ENCODE measurements around the gene SUV39H2. TPM values are rescaled to one million over a fixed set of nuclear protein-coding genes. Genes with fewer than 3 reads are reported as not detected.
"Not testable (repeated sequence)": the region's sequence is repeated elsewhere in the genome, so short reads cannot be mapped to it uniquely, and the experiment has no call there.

Gene SUV39H2
- total RNA-seq, 1 donor from 2014 or later: 46.7 TPM

GRCh38 chr10:14889318-14889717 is 10.7 kb downstream of the SUV39H2 start:
- H3K9me3 Mint-ChIP-seq: no peaks in the 10 kb centered on the region
- intact Hi-C loops (cut with micrococcal nuclease): no loop called here
- peak overlapping the region; percentile 7 for H3K4me3 Mint-ChIP-seq
- H3K27me3 Mint-ChIP-seq: no peaks in the 10 kb centered on the region
- peaks cover 20% of the 10 kb centered on the region for H3K4me1 Mint-ChIP-seq
- H3K27ac Mint-ChIP-seq: peak overlapping the region; percentile 63
- DNase-seq: no peak
- H3K36me3 Mint-ChIP-seq (ENCODE audit: low read depth): peaks cover 17% of the 10 kb centered on the region

- no peak for DNase-seq
- Mint-ChIP-seq H3K27me3 (no peaks in the 10 kb centered on the region), H3K36me3 (ENCODE audit: low read depth) (peaks cover 21% of the 10 kb centered on the region), H3K9me3 (no peaks in the 10 kb centered on the region), H3K27ac (peak overlapping the region; percentile 21), H3K4me1 (peaks cover 20% of the 10 kb centered on the region), H3K4me3 (no peak overlapping the region)
- intact Hi-C loops (cut with micrococcal nuclease): no loop called here
These were observed 12.5 kb downstream of the SUV39H2 start for GRCh38 chr10:14891151-14891550.

GRCh38 chr10:14904316-14904732 is 25.7 kb downstream of the SUV39H2 start:
- DNase-seq: peak; percentile 76
- Mint-ChIP-seq H3K9me3 (peaks cover 3% of the 10 kb centered on the region), H3K4me1 (peaks cover 6% of the 10 kb centered on the region), H3K27me3 (no peaks in the 10 kb centered on the region), H3K36me3 (ENCODE audit: low read depth) (peaks cover 54% of the 10 kb centered on the region), H3K27ac (no peak overlapping the region), H3K4me3 (no peak overlapping the region)
- intact Hi-C loops (cut with micrococcal nuclease): loop anchor here (10.0 kb wide), 1 partner anchor 410 kb away; no protein-coding TSS in a partner anchor

- DNase-seq: no peak
- Mint-ChIP-seq H3K27me3 (no peaks in the 10 kb centered on the region), H3K9me3 (peaks cover 3% of the 10 kb centered on the region), H3K36me3 (ENCODE audit: low read depth) (peaks cover 52% of the 10 kb centered on the region), H3K4me3 (no peak overlapping the region), H3K27ac (no peak overlapping the region), H3K4me1 (peaks cover 6% of the 10 kb centered on the region)
- intact Hi-C loops (cut with micrococcal nuclease): loop anchor here (10.0 kb wide), 1 partner anchor 410 kb away; no protein-coding TSS in a partner anchor
These were observed 26.2 kb downstream of the SUV39H2 start for GRCh38 chr10:14904864-14905263.

- peaks cover 60% of the 10 kb centered on the region for H3K36me3 Mint-ChIP-seq (ENCODE audit: low read depth)
- no peak for DNase-seq
- no peak overlapping the region for H3K27ac Mint-ChIP-seq
- H3K27me3 Mint-ChIP-seq: no peaks in the 10 kb centered on the region
- intact Hi-C loops (cut with micrococcal nuclease): loop anchor here (10.0 kb wide), 1 partner anchor 411 kb away; no protein-coding TSS in a partner anchor
- no peak overlapping the region for H3K4me3 Mint-ChIP-seq
- peaks cover 3% of the 10 kb centered on the region for H3K9me3 Mint-ChIP-seq
- peaks cover 6% of the 10 kb centered on the region for H3K4me1 Mint-ChIP-seq
These were observed 27.2 kb downstream of the SUV39H2 start for GRCh38 chr10:14905890-14906289.

- Mint-ChIP-seq H3K4me1 (peaks cover 11% of the 10 kb centered on the region), H3K4me3 (no peak overlapping the region), H3K9me3 (peaks cover 9% of the 10 kb centered on the region), H3K27me3 (no peaks in the 10 kb centered on the region), H3K36me3 (ENCODE audit: low read depth) (peaks cover 66% of the 10 kb centered on the region), H3K27ac (no peak overlapping the region)
- DNase-seq: no peak
- intact Hi-C loops (cut with micrococcal nuclease): loop anchor here (10.0 kb wide), 1 partner anchor 412 kb away; no protein-coding TSS in a partner anchor
These were observed 28.1 kb downstream of the SUV39H2 start for GRCh38 chr10:14906765-14907164.

GRCh38 chr10:14907591-14907990 is 28.9 kb downstream of the SUV39H2 start:
- H3K27me3 Mint-ChIP-seq, DNase-seq, H3K4me3 Mint-ChIP-seq, H3K9me3 Mint-ChIP-seq, H3K27ac Mint-ChIP-seq: not testable (repeated sequence)
- intact Hi-C loops (cut with micrococcal nuclease): loop anchor here (10.0 kb wide), 1 partner anchor 413 kb away; no protein-coding TSS in a partner anchor
- peaks cover 11% of the 10 kb centered on the region for H3K4me1 Mint-ChIP-seq
- peaks cover 71% of the 10 kb centered on the region for H3K36me3 Mint-ChIP-seq (ENCODE audit: low read depth)

- peaks cover 81% of the 10 kb centered on the region for H3K36me3 Mint-ChIP-seq (ENCODE audit: low read depth)
- H3K27me3 Mint-ChIP-seq: no peaks in the 10 kb centered on the region
- DNase-seq: no peak
- peaks cover 11% of the 10 kb centered on the region for H3K4me1 Mint-ChIP-seq
- intact Hi-C loops (cut with micrococcal nuclease): loop anchor here (10.0 kb wide), 1 partner anchor 414 kb away; no protein-coding TSS in a partner anchor
- H3K27ac Mint-ChIP-seq: no peak overlapping the region
- H3K4me3 Mint-ChIP-seq: no peak overlapping the region
- H3K9me3 Mint-ChIP-seq: peaks cover 9% of the 10 kb centered on the region
These were observed 30.4 kb downstream of the SUV39H2 start for GRCh38 chr10:14909101-14909500.

GRCh38 chr10:14910953-14911352 is 32.3 kb downstream of the SUV39H2 start:
- Mint-ChIP-seq H3K27me3 (no peaks in the 10 kb centered on the region), H3K4me1 (peaks cover 16% of the 10 kb centered on the region), H3K27ac (peak overlapping the region; percentile 63), H3K36me3 (ENCODE audit: low read depth) (peaks cover 88% of the 10 kb centered on the region), H3K4me3 (no peak overlapping the region), H3K9me3 (peaks cover 18% of the 10 kb centered on the region)
- no peak for DNase-seq
- intact Hi-C loops (cut with micrococcal nuclease): no loop called here

- no peak overlapping the region for H3K27ac Mint-ChIP-seq
- peaks cover 23% of the 10 kb centered on the region for H3K9me3 Mint-ChIP-seq
- no peak for DNase-seq
- no peak overlapping the region for H3K4me3 Mint-ChIP-seq
- intact Hi-C loops (cut with micrococcal nuclease): no loop called here
- peaks cover 92% of the 10 kb centered on the region for H3K36me3 Mint-ChIP-seq (ENCODE audit: low read depth)
- H3K27me3 Mint-ChIP-seq: no peaks in the 10 kb centered on the region
- H3K4me1 Mint-ChIP-seq: peaks cover 16% of the 10 kb centered on the region
These were observed 33.1 kb downstream of the SUV39H2 start for GRCh38 chr10:14911801-14912200.

GRCh38 chr10:14916600-14916999 is 37.9 kb downstream of the SUV39H2 start:
- DNase-seq: no peak
- intact Hi-C loops (cut with micrococcal nuclease): loop anchor here (5.0 kb wide), 1 partner anchor 36 kb away; the partner anchor contains the start of gene DCLRE1C
- no peak overlapping the region for H3K27ac Mint-ChIP-seq
- H3K36me3 Mint-ChIP-seq (ENCODE audit: low read depth): peaks cover 94% of the 10 kb centered on the region
- H3K27me3 Mint-ChIP-seq: no peaks in the 10 kb centered on the region
- H3K4me3 Mint-ChIP-seq: no peak overlapping the region
- H3K4me1 Mint-ChIP-seq: peaks cover 21% of the 10 kb centered on the region
- H3K9me3 Mint-ChIP-seq: peaks cover 29% of the 10 kb centered on the region

GRCh38 chr10:14917827-14918226 is 39.2 kb downstream of the SUV39H2 start:
- no peaks in the 10 kb centered on the region for H3K27me3 Mint-ChIP-seq
- H3K4me1 Mint-ChIP-seq: peaks cover 20% of the 10 kb centered on the region
- intact Hi-C loops (cut with micrococcal nuclease): loop anchor here (5.0 kb wide), 1 partner anchor 34 kb away; the partner anchor contains the start of gene DCLRE1C
- H3K9me3 Mint-ChIP-seq: peaks cover 27% of the 10 kb centered on the region
- no peak overlapping the region for H3K27ac Mint-ChIP-seq
- H3K36me3 Mint-ChIP-seq (ENCODE audit: low read depth): peaks cover 95% of the 10 kb centered on the region
- no peak overlapping the region for H3K4me3 Mint-ChIP-seq
- DNase-seq: no peak

- intact Hi-C loops (cut with micrococcal nuclease): loop anchor here (5.0 kb wide), 1 partner anchor 33 kb away; the partner anchor contains the start of gene DCLRE1C
- H3K36me3 Mint-ChIP-seq (ENCODE audit: low read depth): peaks cover 94% of the 10 kb centered on the region
- no peaks in the 10 kb centered on the region for H3K27me3 Mint-ChIP-seq
- no peak for DNase-seq
- no peak overlapping the region for H3K27ac Mint-ChIP-seq
- H3K4me1 Mint-ChIP-seq: peaks cover 20% of the 10 kb centered on the region
- no peak overlapping the region for H3K4me3 Mint-ChIP-seq
- peaks cover 27% of the 10 kb centered on the region for H3K9me3 Mint-ChIP-seq
These were observed 40.3 kb downstream of the SUV39H2 start for GRCh38 chr10:14918964-14919363.

- Mint-ChIP-seq H3K27ac (no peak overlapping the region), H3K4me3 (no peak overlapping the region), H3K36me3 (ENCODE audit: low read depth) (peaks cover 81% of the 10 kb centered on the region), H3K9me3 (peaks cover 4% of the 10 kb centered on the region), H3K4me1 (peaks cover 7% of the 10 kb centered on the region), H3K27me3 (no peaks in the 10 kb centered on the region)
- intact Hi-C loops (cut with micrococcal nuclease): no loop called here
- DNase-seq: no peak
These were observed 45.3 kb downstream of the SUV39H2 start for GRCh38 chr10:14924013-14924412.

- Mint-ChIP-seq H3K9me3 (no peaks in the 10 kb centered on the region), H3K27me3 (no peaks in the 10 kb centered on the region), H3K36me3 (ENCODE audit: low read depth) (peaks cover 74% of the 10 kb centered on the region), H3K4me3 (no peak overlapping the region), H3K27ac (no peak overlapping the region), H3K4me1 (no peaks in the 10 kb centered on the region)
- intact Hi-C loops (cut with micrococcal nuclease): no loop called here
- DNase-seq: no peak
These were observed 46.6 kb downstream of the SUV39H2 start for GRCh38 chr10:14925268-14925667.
